ENCODE results near the gene TRIM31.

Gene TRIM31

DNA sequence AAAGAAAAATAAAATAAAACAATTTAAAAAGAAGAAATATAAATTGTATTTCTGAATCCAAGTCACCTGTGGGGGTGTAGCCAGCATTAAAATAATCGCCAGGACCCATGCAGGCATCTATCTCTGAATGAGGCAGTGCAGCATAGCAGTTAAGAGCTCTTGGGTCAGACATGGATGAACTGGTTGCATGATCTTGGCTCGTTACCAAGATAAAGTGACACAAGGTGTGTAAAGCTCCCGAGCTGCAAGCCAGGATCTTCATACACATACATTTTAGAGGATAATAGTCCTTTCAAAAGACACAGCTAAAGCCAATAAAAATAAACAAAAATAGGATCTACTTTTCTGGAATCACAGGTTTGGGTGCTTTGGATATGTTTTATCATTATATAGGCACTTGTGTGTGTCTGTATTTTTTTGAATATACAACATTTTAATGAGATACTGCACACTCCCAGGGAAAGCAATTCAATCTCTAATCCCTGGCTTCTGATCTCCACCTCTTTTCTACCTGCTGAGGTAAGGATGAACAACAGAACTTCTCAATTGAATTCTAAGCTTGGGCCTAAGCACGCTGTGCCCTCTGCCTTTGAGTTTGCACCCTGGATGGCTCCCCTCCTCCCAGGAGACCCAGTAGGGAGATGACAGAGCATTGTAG is 39.3 kb upstream of the TRIM31 start:
- TF ChIP-seq, protein P1, sequence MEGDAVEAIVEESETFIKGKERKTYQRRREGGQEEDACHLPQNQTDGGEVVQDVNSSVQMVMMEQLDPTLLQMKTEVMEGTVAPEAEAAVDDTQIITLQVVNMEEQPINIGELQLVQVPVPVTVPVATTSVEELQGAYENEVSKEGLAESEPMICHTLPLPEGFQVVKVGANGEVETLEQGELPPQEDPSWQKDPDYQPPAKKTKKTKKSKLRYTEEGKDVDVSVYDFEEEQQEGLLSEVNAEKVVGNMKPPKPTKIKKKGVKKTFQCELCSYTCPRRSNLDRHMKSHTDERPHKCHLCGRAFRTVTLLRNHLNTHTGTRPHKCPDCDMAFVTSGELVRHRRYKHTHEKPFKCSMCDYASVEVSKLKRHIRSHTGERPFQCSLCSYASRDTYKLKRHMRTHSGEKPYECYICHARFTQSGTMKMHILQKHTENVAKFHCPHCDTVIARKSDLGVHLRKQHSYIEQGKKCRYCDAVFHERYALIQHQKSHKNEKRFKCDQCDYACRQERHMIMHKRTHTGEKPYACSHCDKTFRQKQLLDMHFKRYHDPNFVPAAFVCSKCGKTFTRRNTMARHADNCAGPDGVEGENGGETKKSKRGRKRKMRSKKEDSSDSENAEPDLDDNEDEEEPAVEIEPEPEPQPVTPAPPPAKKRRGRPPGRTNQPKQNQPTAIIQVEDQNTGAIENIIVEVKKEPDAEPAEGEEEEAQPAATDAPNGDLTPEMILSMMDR (IDR thresholded peaks at IDR 0.05; ENCODE audit: extremely low read depth, missing control alignments) = no peak

DNA sequence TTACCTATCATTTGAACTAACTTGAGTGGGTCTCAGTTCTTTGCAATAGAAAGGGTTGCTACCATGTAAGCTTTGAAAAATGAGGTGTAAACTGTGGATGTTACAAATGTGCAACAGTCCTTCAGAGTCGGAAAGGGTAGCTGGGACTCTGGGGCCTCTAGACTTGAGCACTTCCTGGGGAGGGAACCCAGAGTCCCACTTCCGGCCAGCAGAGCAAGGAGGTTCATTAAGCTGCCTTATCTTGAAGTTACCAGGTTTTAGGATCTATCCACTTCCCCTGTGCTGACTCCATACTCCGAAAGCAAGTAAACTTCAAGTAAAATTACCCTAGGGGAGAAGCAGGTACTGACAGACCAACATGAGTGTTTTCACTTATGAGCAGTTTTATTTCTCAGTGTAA is 38.7 kb upstream of the TRIM31 start:
- DNase-seq (ENCODE audit: low spot score) = no peak
- TF ChIP-seq, protein P1 (IDR thresholded peaks at IDR 0.05; ENCODE audit: extremely low read depth, missing control alignments) = no peak

More for the DNA sequence above, 39.3 kb upstream of the TRIM31 start:
- no peak for DNase-seq (ENCODE audit: low spot score)

DNA sequence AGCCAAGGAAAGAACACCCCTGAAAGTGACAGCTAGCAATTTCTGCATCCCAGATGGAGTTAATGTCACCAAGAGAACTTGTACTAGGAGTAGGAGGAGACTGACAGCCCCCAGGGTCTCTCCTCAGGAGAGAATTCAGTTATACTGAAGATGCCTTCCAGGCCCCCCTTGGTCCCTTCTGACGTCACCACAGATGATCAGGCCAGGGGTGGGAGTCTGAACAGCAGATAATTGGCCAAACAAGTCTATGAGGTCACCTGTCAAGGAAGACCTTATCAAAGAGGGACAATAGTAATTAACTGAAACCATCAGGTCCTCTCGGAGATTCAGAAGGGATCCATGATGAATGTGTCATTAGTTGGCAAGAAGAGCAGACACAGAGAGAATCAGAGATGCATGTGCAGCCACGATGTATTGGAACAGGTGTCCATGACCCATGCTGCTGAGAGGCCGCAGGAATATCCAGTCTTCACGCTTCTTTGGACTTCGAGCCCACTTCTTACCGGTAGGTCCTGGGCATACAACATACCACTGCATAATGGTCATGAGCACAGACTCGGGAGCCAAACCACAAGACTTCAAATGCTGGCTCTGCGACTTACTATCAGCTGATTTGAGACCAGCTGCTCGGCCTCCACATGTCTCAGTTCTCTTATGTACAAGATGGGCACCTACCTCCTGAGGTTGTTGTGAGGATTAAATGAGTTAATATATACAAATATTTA is 37.9 kb upstream of the TRIM31 start:
- DNase-seq (ENCODE audit: low spot score) = no peak
- TF ChIP-seq, protein P1 (IDR thresholded peaks at IDR 0.05; ENCODE audit: extremely low read depth, missing control alignments) = no peak

DNA sequence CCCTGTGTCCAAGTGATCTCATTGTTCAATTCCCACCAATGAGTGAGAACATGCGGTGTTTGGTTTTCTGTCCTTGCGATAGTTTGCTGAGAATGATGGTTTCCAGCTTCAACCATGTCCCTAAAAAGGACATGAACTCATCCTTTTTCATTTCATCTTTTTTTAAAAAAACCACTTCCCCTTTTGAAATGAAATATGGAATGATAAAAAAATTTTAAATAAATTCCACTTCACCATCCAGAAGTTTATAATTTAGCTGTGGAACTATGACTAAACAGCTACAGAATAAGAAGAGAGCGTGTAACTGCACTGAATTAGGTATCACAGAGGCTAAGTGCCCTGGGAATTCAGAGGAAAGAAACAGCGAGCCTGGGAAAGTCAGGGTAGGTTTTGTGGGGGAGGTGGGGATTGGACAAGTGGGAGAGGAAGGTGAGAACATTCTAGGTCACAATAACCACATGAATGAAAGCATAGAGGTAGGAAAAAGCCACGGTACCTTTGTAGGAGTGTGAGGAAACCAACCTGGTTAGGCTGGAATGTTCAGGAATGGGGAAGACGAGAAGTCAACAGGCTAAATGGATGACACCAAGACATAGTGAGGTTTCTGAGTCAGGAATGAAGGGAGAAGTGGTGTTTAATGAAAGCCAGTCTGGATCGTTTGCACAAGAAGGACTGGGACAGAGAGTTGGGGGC is 37.1 kb upstream of the TRIM31 start:
- no peak for DNase-seq (ENCODE audit: low spot score)
- TF ChIP-seq, protein P1 (IDR thresholded peaks at IDR 0.05; ENCODE audit: extremely low read depth, missing control alignments) = no peak

DNA sequence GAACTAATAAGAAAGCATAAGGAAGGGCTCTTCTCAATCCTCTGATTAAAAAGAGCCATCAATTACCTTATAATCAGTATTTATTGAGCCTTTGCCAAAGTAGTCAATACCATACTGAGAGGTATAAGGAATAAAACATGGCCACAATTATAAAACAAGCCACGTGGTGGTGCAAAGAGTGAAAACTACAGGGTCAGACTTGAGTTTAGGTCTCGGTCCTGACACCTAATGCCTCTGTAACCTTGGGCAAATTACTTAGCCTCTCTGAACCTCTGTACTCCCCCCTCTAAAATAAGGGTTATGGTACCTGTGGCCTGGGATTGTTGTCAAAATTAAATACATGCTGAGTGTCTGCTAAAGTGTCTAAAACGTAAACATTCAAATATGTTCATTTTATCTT is 36.3 kb upstream of the TRIM31 start:
- TF ChIP-seq, protein P1 (IDR thresholded peaks at IDR 0.05; ENCODE audit: extremely low read depth, missing control alignments) = no peak
- DNase-seq (ENCODE audit: low spot score) = no peak

DNA sequence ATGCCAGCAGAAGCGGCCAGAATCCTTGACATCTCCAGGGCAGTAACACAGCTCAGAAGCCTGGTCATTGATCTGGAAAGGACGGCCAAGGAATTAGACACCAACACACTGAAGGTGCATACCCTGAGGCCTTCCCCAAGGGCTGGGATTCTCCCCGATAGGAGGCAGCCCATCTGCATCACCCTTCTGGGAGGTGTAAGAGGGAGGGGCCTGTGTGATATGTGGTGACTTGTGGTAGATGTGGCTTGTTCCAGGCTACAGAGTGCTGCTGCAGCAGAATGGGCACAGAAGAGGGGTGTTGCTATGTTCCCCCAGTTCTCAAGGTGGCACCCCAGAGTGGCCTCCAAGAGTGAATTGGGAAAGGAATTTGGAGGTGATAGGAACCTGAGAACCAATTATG is 34.2 kb upstream of the TRIM31 start:
- TF ChIP-seq, protein P1 (IDR thresholded peaks at IDR 0.05; ENCODE audit: extremely low read depth, missing control alignments) = no peak
- DNase-seq (ENCODE audit: low spot score) = no peak

DNA sequence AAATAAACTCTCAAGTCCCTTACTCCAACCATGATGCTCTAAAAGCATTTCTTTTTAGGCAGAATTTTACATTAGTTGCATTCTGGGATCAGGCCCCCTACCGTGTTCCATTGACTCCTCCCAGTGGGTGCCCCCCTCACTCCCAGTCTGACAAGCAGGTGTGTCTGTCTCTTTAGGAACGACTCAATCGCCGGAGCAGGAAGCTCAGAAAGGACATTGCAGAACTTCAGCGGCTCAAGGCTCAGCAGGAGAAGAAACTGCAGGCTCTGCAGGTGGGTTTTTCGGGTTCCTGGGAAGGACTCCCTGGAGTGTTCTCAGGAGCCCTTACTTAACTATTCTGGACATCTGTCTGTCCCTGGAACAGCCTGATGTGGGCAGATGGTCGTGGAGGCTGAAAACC is 32.9 kb upstream of the TRIM31 start:
- DNase-seq (ENCODE audit: low spot score) = no peak
- TF ChIP-seq, protein P1 (IDR thresholded peaks at IDR 0.05; ENCODE audit: extremely low read depth, missing control alignments) = no peak

Data from GM20000 (cell line).